ENCODE measurements around the gene CDKN2B-AS1. TPM values are rescaled to one million over a fixed set of nuclear protein-coding genes. Genes with fewer than 3 reads are reported as not detected.

The CDKN2B-AS1 gene
- total RNA-seq, 1 donor from 2014 or later: 1.4 TPM

DNA sequence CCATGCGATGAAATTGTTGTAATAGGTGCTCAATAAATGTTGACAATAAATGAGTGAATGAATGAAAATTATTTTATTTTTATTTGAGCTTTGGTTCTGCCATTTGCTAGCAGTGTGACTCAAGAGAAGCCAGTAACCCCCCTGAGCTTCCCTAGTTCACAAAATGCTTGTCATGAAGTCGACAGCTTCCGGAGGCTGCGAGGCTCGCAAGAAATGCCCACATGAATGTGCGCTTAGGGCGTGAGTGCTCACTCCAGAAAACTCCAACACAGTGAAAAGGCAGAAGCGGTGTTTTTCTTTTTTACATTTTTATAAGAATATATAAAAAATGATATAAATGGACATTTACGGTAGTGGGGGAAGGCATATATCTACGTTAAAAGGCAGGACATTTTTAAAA, 26.9 kb upstream of the CDKN2B-AS1 start:
- Mint-ChIP-seq H3K4me1 (peaks cover 21% of the 10 kb centered on the region), H3K27ac (no peak overlapping the region), H3K9me3 (peaks cover 10% of the 10 kb centered on the region), H3K27me3 (peaks cover 77% of the 10 kb centered on the region), H3K4me3 (no peak overlapping the region), H3K36me3 (ENCODE audit: low read depth) (peaks cover 3% of the 10 kb centered on the region)
- ChIA-PET CTCF (interaction anchor here (1.2 to 5.2 kb wide), 3 partner anchors 13 to 154 kb away, joined by 3 to 28 read pairs (median 6); partner anchors contain the start of gene CDKN2B), POLR2A (no interaction called here)
- ATAC-seq (ENCODE audit: low read depth) (no peak), DNase-seq (no peak)
- intact Hi-C loops (cut with micrococcal nuclease): loop anchor here (5.0 kb wide), 1 partner anchor 485 kb away; no protein-coding TSS in a partner anchor
- TF ChIP-seq CTCF (IDR thresholded peaks at IDR 0.05): no peak

GRCh38 chr9:21968331-21969010, 26.1 kb upstream of the CDKN2B-AS1 start:
- ChIA-PET POLR2A (interaction anchor here (0.6 kb wide), 1 partner anchor 166 kb away, joined by 7 read pairs; the partner anchor contains the start of gene MTAP), CTCF (interaction anchor here (1.2 to 5.2 kb wide), 4 partner anchors 13 to 205 kb away, joined by 3 to 28 read pairs (median 5); partner anchors contain the start of gene CDKN2B)
- peak overlapping the region; percentile 8 for H3K4me3 Mint-ChIP-seq
- ATAC-seq (ENCODE audit: low read depth) (no peak), DNase-seq (no peak)
- intact Hi-C loops (cut with micrococcal nuclease): loop anchor here (1.0 to 5.0 kb wide), 2 partner anchors 37 to 484 kb away; no protein-coding TSS in a partner anchor
- peaks cover 73% of the 10 kb centered on the region for H3K27me3 Mint-ChIP-seq
- peaks cover 3% of the 10 kb centered on the region for H3K36me3 Mint-ChIP-seq (ENCODE audit: low read depth)
- peak overlapping the region; percentile 21 for H3K27ac Mint-ChIP-seq
- peaks cover 24% of the 10 kb centered on the region for H3K4me1 Mint-ChIP-seq
- TF ChIP-seq CTCF (IDR thresholded peaks at IDR 0.05): no peak
- peaks cover 9% of the 10 kb centered on the region for H3K9me3 Mint-ChIP-seq

GRCh38 chr9:21969011-21969940, 25.3 kb upstream of the CDKN2B-AS1 start:
- Mint-ChIP-seq H3K4me3 (no peak overlapping the region), H3K36me3 (ENCODE audit: low read depth) (peaks cover 3% of the 10 kb centered on the region), H3K27ac (peak overlapping the region; percentile 21), H3K4me1 (peaks cover 27% of the 10 kb centered on the region), H3K27me3 (peaks cover 71% of the 10 kb centered on the region), H3K9me3 (peaks cover 9% of the 10 kb centered on the region)
- intact Hi-C loops (cut with micrococcal nuclease): loop anchor here (1.0 to 5.0 kb wide), 2 partner anchors 36 to 483 kb away; no protein-coding TSS in a partner anchor
- ChIA-PET CTCF (interaction anchor here (0.9 to 5.2 kb wide), 3 partner anchors 38 to 270 kb away, joined by 3 to 28 read pairs (median 4); partner anchors contain the start of gene CDKN2B), POLR2A (interaction anchor here (0.7 to 0.9 kb wide), 2 partner anchors 18 to 38 kb away, joined by 3 read pairs; no protein-coding TSS in a partner anchor)
- TF ChIP-seq CTCF (IDR thresholded peaks at IDR 0.05): no peak
- DNase-seq (no peak), ATAC-seq (ENCODE audit: low read depth) (no peak)

- ChIA-PET CTCF (interaction anchor here (0.9 to 5.2 kb wide), 2 partner anchors 38 to 269 kb away, joined by 3 to 28 read pairs; partner anchors contain the start of gene CDKN2B), POLR2A (interaction anchor here (0.9 kb wide), 1 partner anchor 17 kb away, joined by 3 read pairs; no protein-coding TSS in a partner anchor)
- Mint-ChIP-seq H3K9me3 (peaks cover 9% of the 10 kb centered on the region), H3K4me3 (no peak overlapping the region), H3K27ac (peak overlapping the region; percentile 61), H3K27me3 (peaks cover 71% of the 10 kb centered on the region), H3K36me3 (ENCODE audit: low read depth) (peaks cover 3% of the 10 kb centered on the region), H3K4me1 (peaks cover 26% of the 10 kb centered on the region)
- no peak for TF ChIP-seq CTCF (IDR thresholded peaks at IDR 0.05)
- ATAC-seq (ENCODE audit: low read depth): no peak
- intact Hi-C loops (cut with micrococcal nuclease): loop anchor here (1.0 to 10.0 kb wide), 3 partner anchors 35 to 1855 kb away; partner anchors contain the start of gene ELAVL2
- DNase-seq: no peak
Observed at GRCh38 chr9:21969951-21970799, 24.4 kb upstream of the CDKN2B-AS1 start.

Data from activated B cell treated with CpG ODN at 0.5 μM for 24 hours (primary cell).